Measurements from ENCODE around the gene CEP95.

DNA sequence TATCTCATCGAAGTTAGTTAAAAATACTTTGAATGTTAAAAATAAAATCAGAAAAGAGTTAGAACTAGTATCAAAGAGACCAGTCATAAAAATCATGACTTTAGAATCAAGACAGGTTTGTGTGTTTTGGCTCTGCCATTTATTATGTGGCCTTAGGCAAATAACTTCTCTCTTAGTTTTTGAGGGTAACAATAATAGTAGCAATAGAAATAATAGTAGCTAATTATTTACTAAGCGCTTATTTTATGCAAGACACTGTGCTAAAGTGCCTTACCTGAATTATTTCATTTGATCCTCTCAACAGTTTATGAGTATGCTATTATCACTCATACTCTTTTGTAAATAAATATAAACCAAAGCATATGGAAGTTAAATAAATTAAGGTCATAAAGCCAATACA lies 78.4 kb downstream of the CEP95 start:
- no peak for TF ChIP-seq POLR2A (IDR thresholded peaks at IDR 0.05)
- TF ChIP-seq, protein P1, sequence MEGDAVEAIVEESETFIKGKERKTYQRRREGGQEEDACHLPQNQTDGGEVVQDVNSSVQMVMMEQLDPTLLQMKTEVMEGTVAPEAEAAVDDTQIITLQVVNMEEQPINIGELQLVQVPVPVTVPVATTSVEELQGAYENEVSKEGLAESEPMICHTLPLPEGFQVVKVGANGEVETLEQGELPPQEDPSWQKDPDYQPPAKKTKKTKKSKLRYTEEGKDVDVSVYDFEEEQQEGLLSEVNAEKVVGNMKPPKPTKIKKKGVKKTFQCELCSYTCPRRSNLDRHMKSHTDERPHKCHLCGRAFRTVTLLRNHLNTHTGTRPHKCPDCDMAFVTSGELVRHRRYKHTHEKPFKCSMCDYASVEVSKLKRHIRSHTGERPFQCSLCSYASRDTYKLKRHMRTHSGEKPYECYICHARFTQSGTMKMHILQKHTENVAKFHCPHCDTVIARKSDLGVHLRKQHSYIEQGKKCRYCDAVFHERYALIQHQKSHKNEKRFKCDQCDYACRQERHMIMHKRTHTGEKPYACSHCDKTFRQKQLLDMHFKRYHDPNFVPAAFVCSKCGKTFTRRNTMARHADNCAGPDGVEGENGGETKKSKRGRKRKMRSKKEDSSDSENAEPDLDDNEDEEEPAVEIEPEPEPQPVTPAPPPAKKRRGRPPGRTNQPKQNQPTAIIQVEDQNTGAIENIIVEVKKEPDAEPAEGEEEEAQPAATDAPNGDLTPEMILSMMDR (IDR thresholded peaks at IDR 0.05): no peak

All from heart left ventricle (tissue), 13 donors.